ENCODE data around the gene TCP10L.

DNA sequence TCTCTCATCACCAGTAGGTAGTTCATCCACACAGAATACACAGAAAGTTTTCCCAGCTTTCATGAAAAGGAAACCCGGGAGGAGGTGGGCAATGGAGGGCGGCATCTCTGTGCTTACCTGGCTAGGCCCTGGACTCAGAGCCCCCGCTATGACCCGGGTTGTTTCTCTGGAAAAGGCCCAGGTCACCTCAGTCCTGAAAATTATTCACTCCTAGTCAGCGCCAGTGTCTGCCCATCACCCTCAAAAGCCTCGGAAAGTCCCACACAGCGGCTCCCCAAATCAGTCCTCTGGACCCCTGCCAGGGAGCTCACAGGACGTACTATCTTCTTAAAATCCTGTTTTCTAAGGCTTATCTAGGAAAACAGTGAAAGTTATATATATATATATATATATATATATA, 51.2 kb downstream of the TCP10L start:
- TF ChIP-seq CTCF (IDR thresholded peaks at IDR 0.05; ENCODE audit: low read length) (no peak), EZH2phosphoT487 (IDR thresholded peaks at IDR 0.05; ENCODE audit: low read length) (no peak), EZH2 (optimal IDR thresholded peaks at IDR 0.05; ENCODE audit: low read depth, low read length) (no peak)

Measured in MM.1S (cell line).